ENCODE measurements around the gene MINDY1. TPM values are rescaled to one million over a fixed set of nuclear protein-coding genes. Genes with fewer than 3 reads are reported as not detected.

Gene MINDY1
- total and polyA plus RNA-seq, 2 donors (not counting 1 experiment from before 2014, with no cell fraction given) = 7.6 to 16.1 TPM

GRCh38 chr1:150964164-150964489 lies 42.6 kb downstream of the MINDY1 start:
- intact Hi-C loops (cut with micrococcal nuclease) = no loop called here
- Mint-ChIP-seq H3K9me3 (ENCODE audit: insufficient read depth) (no peaks in the 10 kb centered on the region), H3K27me3 (no peaks in the 10 kb centered on the region), H3K4me1 (peaks cover 2% of the 10 kb centered on the region), H3K4me3 (no peak overlapping the region), H3K27ac (no peak overlapping the region)
- DNase-seq = no peak
- Histone ChIP-seq H3K9me3 (ENCODE audit: control extremely low read depth in 1 of 3, control insufficient read depth in 2 of 3, insufficient read depth in 1 of 3, low read length in 2 of 3) (no peaks in the 10 kb centered on the region), H3K27ac (ENCODE audit: low read length in 2 of 2) (no peak overlapping the region), H3K79me2 (ENCODE audit: control insufficient read depth, insufficient read depth, low read length) (peaks cover 7% of the 10 kb centered on the region), H4K20me1 (ENCODE audit: control insufficient read depth, insufficient read depth, low read length, poor library complexity, severe bottlenecking) (peaks cover 17% of the 10 kb centered on the region), H3K9ac (ENCODE audit: low read length) (no peak overlapping the region), H2AFZ (ENCODE audit: insufficient read depth, low read depth, low read length, poor library complexity, severe bottlenecking) (no peak overlapping the region), H3K27me3 (replicated peaks in 1 of 4; ENCODE audit: control extremely low read depth in 1 of 4, control insufficient read depth in 3 of 4, insufficient read depth in 4 of 4, low read length in 3 of 4) (no peaks in the 10 kb centered on the region), H3K36me3 (replicated peaks in 1 of 2; ENCODE audit: control extremely low read depth in 1 of 2, control insufficient read depth in 1 of 2, extremely low read depth in 1 of 2, insufficient read depth in 2 of 2, low read length in 1 of 2) (peaks cover 5 to 89% of the 10 kb centered on the region in 2 experiments), H3K4me2 (replicated peaks; ENCODE audit: low read depth, low read length, poor library complexity, severe bottlenecking) (no peak overlapping the region), H3K4me3 (ENCODE audit: control extremely low read depth in 1 of 5, extremely low read depth in 1 of 5, insufficient read depth in 1 of 5, low read depth in 2 of 5, low read length in 4 of 5) (no peak overlapping the region), H3K4me1 (ENCODE audit: control insufficient read depth in 2 of 2, insufficient read depth in 2 of 2, low read length in 2 of 2) (no peaks in the 10 kb centered on the region)
- ChIA-PET CTCF (interaction anchor here (0.9 kb wide), 1 partner anchor 40 kb away, joined by 3 read pairs; no protein-coding TSS in a partner anchor), POLR2A (interaction anchor here (0.6 kb wide), 1 partner anchor 10 kb away, joined by 3 read pairs; the partner anchor contains the start of gene CERS2)
- ATAC-seq (ENCODE audit: low read depth) = no peak
- WGBS (ENCODE audit: insufficient coverage) = 93% methylated on average over 3 of the region's 5 CpGs
- no peak for TF ChIP-seq EZH2 (IDR thresholded peaks at IDR 0.05; ENCODE audit: borderline replicate concordance, insufficient read depth, low read depth, low read length, poor library complexity, severe bottlenecking)
- no peak for TF ChIP-seq CTCF (IDR thresholded peaks at IDR 0.05)

GRCh38 chr1:150963321-150964163 lies 43.2 kb downstream of the MINDY1 start:
- Histone ChIP-seq H3K4me2 (replicated peaks; ENCODE audit: low read depth, low read length, poor library complexity, severe bottlenecking) (no peak overlapping the region), H4K20me1 (ENCODE audit: control insufficient read depth, insufficient read depth, low read length, poor library complexity, severe bottlenecking) (peaks cover 11% of the 10 kb centered on the region), H3K27ac (ENCODE audit: low read length in 2 of 2) (no peak overlapping the region), H3K4me1 (ENCODE audit: control insufficient read depth in 2 of 2, insufficient read depth in 2 of 2, low read length in 2 of 2) (no peaks in the 10 kb centered on the region), H3K9ac (ENCODE audit: low read length) (no peak overlapping the region), H3K36me3 (replicated peaks in 1 of 2; ENCODE audit: control extremely low read depth in 1 of 2, control insufficient read depth in 1 of 2, extremely low read depth in 1 of 2, insufficient read depth in 2 of 2, low read length in 1 of 2) (peaks cover 5 to 90% of the 10 kb centered on the region in 2 experiments), H3K4me3 (ENCODE audit: control extremely low read depth in 1 of 5, extremely low read depth in 1 of 5, insufficient read depth in 1 of 5, low read depth in 2 of 5, low read length in 4 of 5) (no peak overlapping the region), H3K27me3 (replicated peaks in 1 of 4; ENCODE audit: control extremely low read depth in 1 of 4, control insufficient read depth in 3 of 4, insufficient read depth in 4 of 4, low read length in 3 of 4) (no peaks in the 10 kb centered on the region), H3K9me3 (ENCODE audit: control extremely low read depth in 1 of 3, control insufficient read depth in 2 of 3, insufficient read depth in 1 of 3, low read length in 2 of 3) (no peaks in the 10 kb centered on the region), H2AFZ (ENCODE audit: insufficient read depth, low read depth, low read length, poor library complexity, severe bottlenecking) (no peak overlapping the region), H3K79me2 (ENCODE audit: control insufficient read depth, insufficient read depth, low read length) (peaks cover 5% of the 10 kb centered on the region)
- intact Hi-C loops (cut with micrococcal nuclease) = no loop called here
- H3K4me1 Mint-ChIP-seq = no peaks in the 10 kb centered on the region
- DNase-seq (no peak), ATAC-seq (ENCODE audit: low read depth) (no peak)
- TF ChIP-seq CTCF (IDR thresholded peaks at IDR 0.05) (no peak), EZH2 (IDR thresholded peaks at IDR 0.05; ENCODE audit: borderline replicate concordance, insufficient read depth, low read depth, low read length, poor library complexity, severe bottlenecking) (no peak)
- H3K27me3 Mint-ChIP-seq = no peaks in the 10 kb centered on the region
- POLR2A ChIA-PET = interaction anchor here (0.6 kb wide), 2 partner anchors 11 to 14 kb away, joined by 3 to 4 read pairs; partner anchors contain the start of gene CERS2
- no peaks in the 10 kb centered on the region for H3K9me3 Mint-ChIP-seq (ENCODE audit: insufficient read depth)
- CTCF ChIA-PET = interaction anchor here (0.9 kb wide), 1 partner anchor 40 kb away, joined by 3 read pairs; no protein-coding TSS in a partner anchor
- 96% methylated on average over 6 of the region's 10 CpGs for WGBS (ENCODE audit: insufficient coverage)
- no peak overlapping the region for H3K4me3 Mint-ChIP-seq
- peak overlapping the region; percentile 50 for H3K27ac Mint-ChIP-seq

Measured in B cell (primary cell).